HEK293T (cell line): ENCODE data around the gene ZDHHC14.

Experiments
- BHLHE40 ChIP-seq: fragments of 450-650 bp; IDR thresholded peaks from 2 replicates; pipeline ENCODE4 v1.6.1; 2016; ENCODE audit warnings: mild to moderate bottlenecking, moderate library complexity, borderline replicate concordance
- ELF4 ChIP-seq: fragments of 450-650 bp; IDR thresholded peaks from 2 replicates; pipeline ENCODE4 v1.6.1; 2017; ENCODE audit warnings: antibody characterized with exemption
- FOXA1 ChIP-seq: fragments of 450-650 bp; IDR thresholded peaks from 2 replicates; pipeline ENCODE4 v1.6.1; 2016; ENCODE audit warnings: mild to moderate bottlenecking
- FOXK2 ChIP-seq: fragments of 450-650 bp; IDR thresholded peaks from 2 replicates; pipeline ENCODE4 v1.6.1; 2016; ENCODE audit warnings: mild to moderate bottlenecking
- FOXM1 ChIP-seq: fragments of 450-650 bp; IDR thresholded peaks from 2 replicates; pipeline ENCODE4 v1.6.1; 2017; ENCODE audit warnings: mild to moderate bottlenecking, borderline replicate concordance
- HDGF ChIP-seq: fragments of 450-650 bp; IDR thresholded peaks from 2 replicates; pipeline ENCODE4 v1.6.1; 2017; ENCODE audit warnings: antibody characterized with exemption, borderline replicate concordance
- NFRKB ChIP-seq: fragments of 450-650 bp; IDR thresholded peaks from 2 replicates; pipeline ENCODE4 v1.6.1; 2016; ENCODE audit warnings: mild to moderate bottlenecking, moderate library complexity
- PKNOX1 ChIP-seq: fragments of 450-650 bp; IDR thresholded peaks from 2 replicates; pipeline ENCODE4 v1.6.1; 2016
- SUZ12 ChIP-seq: fragments of 450-650 bp; IDR thresholded peaks from 2 replicates; pipeline ENCODE4 v1.6.1; 2016; ENCODE audit warnings: mild to moderate bottlenecking
- TARDBP ChIP-seq: fragments of 450-650 bp; IDR thresholded peaks from 2 replicates; pipeline ENCODE4 v1.6.1; 2016
- ZNF384 ChIP-seq: fragments of 450-650 bp; IDR thresholded peaks from 2 replicates; pipeline ENCODE4 v1.6.1; 2016

GRCh38 chr6:157634546-157634945 is 253.6 kb downstream of the ZDHHC14 start:
- TF ChIP-seq FOXM1 (no peak), NFRKB (no peak), SUZ12 (no peak), TARDBP (no peak), FOXK2 (no peak), HDGF (no peak), PKNOX1 (no peak), BHLHE40 (no peak), FOXA1 (no peak), ELF4 (no peak), ZNF384 (no peak)
